NB4 (cell line): ENCODE results near the gene GRIK4.

ENCODE experiments used
- CTCF ChIP-seq: IDR thresholded peaks from one replicate; pipeline ENCODE4 v1.5.1; 2012; ENCODE audit warnings: low read depth, low read length
- POLR2A ChIP-seq: IDR thresholded peaks from 2 replicates; pipeline ENCODE4 v1.6.1; 2011; ENCODE audit warnings: mild to moderate bottlenecking; ENCODE audit not compliant: insufficient read length; ENCODE audit errors: extremely low read depth
- TF ChIP-seq, protein P1 (sequence below): IDR thresholded peaks from 2 replicates; pipeline ENCODE4 v1.6.1; 2011; ENCODE audit warnings: low read depth, low read length

GRCh38 chr11:120589376-120589775, 77.8 kb downstream of the GRIK4 start:
- TF ChIP-seq, protein P1, sequence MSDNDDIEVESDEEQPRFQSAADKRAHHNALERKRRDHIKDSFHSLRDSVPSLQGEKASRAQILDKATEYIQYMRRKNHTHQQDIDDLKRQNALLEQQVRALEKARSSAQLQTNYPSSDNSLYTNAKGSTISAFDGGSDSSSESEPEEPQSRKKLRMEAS: no peak
- TF ChIP-seq CTCF: no peak
- no peak for TF ChIP-seq POLR2A
